MCF 10A (cell line): ENCODE measurements around the gene MPC1. TPM values are rescaled to one million over a fixed set of nuclear protein-coding genes. Genes with fewer than 3 reads are reported as not detected.

Experiments used
- BruUV-seq: library from RNA; stranded (reverse); fragments of 400-500 nt; replicated peaks from 2 replicates; lab custom pipeline; 2021; lab: Mats Ljungman, UMichigan
- CTCF ChIA-PET: fragments of 300-600 bp; sonication (Branson Sonifier 250); formaldehyde crosslinking; extraction: SDS; loops from one replicate; lab custom pipeline; 2021; ENCODE audit warnings: antibody characterized with exemption, inconsistent platforms; lab: Yijun Ruan, JAX
- POLR2A ChIA-PET: fragments of 300-600, 350-650 bp; sonication (Branson Sonifier 250); formaldehyde crosslinking; extraction: SDS; loops from one replicate; lab custom pipeline; 2020; ENCODE audit warnings: antibody characterized with exemption, inconsistent platforms; lab: Yijun Ruan, JAX
- DNase-seq: peaks from one replicate; pipeline ENCODE4 v3.0.0-alpha.2; 2018; ENCODE audit not compliant: unreplicated experiment
- H3K27ac Mint-ChIP-seq: one replicate; pipeline ENCODE4 v1.8.0; 2022; ENCODE audit warnings: mild to moderate bottlenecking, low read depth, mixed read lengths; ENCODE audit not compliant: unreplicated experiment
- H3K27me3 Mint-ChIP-seq: one replicate; pipeline ENCODE4 v1.8.0; 2022; ENCODE audit warnings: mixed read lengths; ENCODE audit not compliant: insufficient read depth, unreplicated experiment
- H3K36me3 Mint-ChIP-seq: one replicate; pipeline ENCODE4 v1.8.0; 2022; ENCODE audit warnings: mild to moderate bottlenecking, moderate library complexity, mixed read lengths; ENCODE audit not compliant: insufficient read depth, unreplicated experiment
- H3K4me1 Mint-ChIP-seq: one replicate; pipeline ENCODE4 v1.8.0; 2022; ENCODE audit warnings: mixed read lengths; ENCODE audit not compliant: insufficient read depth, unreplicated experiment
- H3K4me3 Mint-ChIP-seq: one replicate; pipeline ENCODE4 v1.8.0; 2022; ENCODE audit warnings: mild to moderate bottlenecking, moderate library complexity, mixed read lengths; ENCODE audit not compliant: unreplicated experiment
- H3K9me3 Mint-ChIP-seq: one replicate; pipeline ENCODE4 v1.8.0; 2022; ENCODE audit warnings: mixed read lengths; ENCODE audit not compliant: unreplicated experiment
- CTCF ChIP-seq: fragments of 200-600 bp; IDR thresholded peaks from one replicate; pipeline ENCODE4 v1.8.0; 2022; ENCODE audit warnings: antibody characterized with exemption, mild to moderate bottlenecking; ENCODE audit not compliant: unreplicated experiment
- intact Hi-C: fragments of 100-400 bp; cut with micrococcal nuclease; formaldehyde crosslinking; loops from 2 replicates; pipeline ENCODE4 v1.14.1; 2022
- total RNA-seq: library from RNA; stranded (reverse); gene quantifications from 2 replicates; pipeline ENCODE4 v1.2.3, GENCODE V29; 2022

The MPC1 gene
- total RNA-seq, 1 experiment from 2014 or later: 33.1 TPM

DNA sequence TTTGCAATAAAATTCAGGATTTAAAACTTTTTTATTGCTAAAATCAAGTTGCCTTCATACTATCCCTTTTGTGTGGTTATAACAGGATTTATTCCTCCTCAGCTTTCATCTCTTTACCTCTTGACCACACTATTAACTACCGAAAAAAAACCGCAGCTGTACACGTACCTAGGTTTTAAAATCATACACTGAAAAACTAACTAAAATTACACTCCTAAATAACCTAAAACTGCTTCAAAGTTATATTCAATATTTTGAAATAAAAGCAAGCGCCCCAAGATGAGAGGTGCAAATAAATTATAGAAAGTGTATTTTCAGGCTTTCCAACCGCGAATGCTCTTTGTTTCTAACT, 1.4 kb downstream of the MPC1 start:
- no peak for DNase-seq
- ChIA-PET CTCF (interaction anchor here (0.6 to 4.2 kb wide), 24 partner anchors 8 to 268 kb away, joined by 3 to 57 read pairs (median 4); partner anchors contain the start of gene SFT2D1), POLR2A (interaction anchor here (0.7 to 4.6 kb wide), 27 partner anchors 9 to 1450 kb away, joined by 3 to 42 read pairs (median 3); partner anchors contain the start of gene SFT2D1)
- BruUV-seq: TSS peak; percentile 47
- no peaks in the 10 kb centered on the region for H3K4me1 Mint-ChIP-seq
- H3K36me3 Mint-ChIP-seq: no peaks in the 10 kb centered on the region
- no peaks in the 10 kb centered on the region for H3K9me3 Mint-ChIP-seq
- intact Hi-C loops: loop anchor here (1.0 to 5.0 kb wide), 3 partner anchors 39 to 224 kb away; partner anchors contain the start of gene SFT2D1
- H3K27ac Mint-ChIP-seq: peak overlapping the region; percentile 74
- H3K27me3 Mint-ChIP-seq: no peaks in the 10 kb centered on the region
- H3K4me3 Mint-ChIP-seq: peak overlapping the region; percentile 85
- TF ChIP-seq CTCF: no peak

- Mint-ChIP-seq H3K27me3 (no peaks in the 10 kb centered on the region), H3K36me3 (no peaks in the 10 kb centered on the region), H3K27ac (no peak overlapping the region), H3K4me1 (no peaks in the 10 kb centered on the region), H3K9me3 (no peaks in the 10 kb centered on the region), H3K4me3 (no peak overlapping the region)
- no peak for DNase-seq
- no peak for TF ChIP-seq CTCF
- CTCF ChIA-PET: interaction anchor here (1.0 to 4.2 kb wide), 6 partner anchors 18 to 108 kb away, joined by 3 to 57 read pairs (median 10); partner anchors contain the start of gene SFT2D1
- no TSS peak for BruUV-seq
- intact Hi-C loops: loop anchor here (5.0 kb wide), 1 partner anchor 222 kb away; no protein-coding TSS in a partner anchor
- POLR2A ChIA-PET: interaction anchor here (0.7 to 4.6 kb wide), 6 partner anchors 12 to 102 kb away, joined by 3 to 42 read pairs (median 4); partner anchors contain the start of gene SFT2D1
These were observed 2.9 kb downstream of the MPC1 start for GRCh38 chr6:166379800-166380199.

- Mint-ChIP-seq H3K36me3 (no peaks in the 10 kb centered on the region), H3K4me3 (no peak overlapping the region), H3K27ac (no peak overlapping the region), H3K4me1 (no peaks in the 10 kb centered on the region), H3K27me3 (no peaks in the 10 kb centered on the region), H3K9me3 (no peaks in the 10 kb centered on the region)
- BruUV-seq: no TSS peak
- intact Hi-C loops: no loop called here
- no peak for TF ChIP-seq CTCF
- no peak for DNase-seq
- POLR2A ChIA-PET: interaction anchor here (0.7 to 4.6 kb wide), 5 partner anchors 19 to 102 kb away, joined by 3 to 42 read pairs (median 4); partner anchors contain the start of gene SFT2D1
- CTCF ChIA-PET: interaction anchor here (0.8 to 4.2 kb wide), 7 partner anchors 18 to 103 kb away, joined by 3 to 57 read pairs (median 5); partner anchors contain the start of gene SFT2D1
These were observed 3.6 kb downstream of the MPC1 start for GRCh38 chr6:166379103-166379586.

DNA sequence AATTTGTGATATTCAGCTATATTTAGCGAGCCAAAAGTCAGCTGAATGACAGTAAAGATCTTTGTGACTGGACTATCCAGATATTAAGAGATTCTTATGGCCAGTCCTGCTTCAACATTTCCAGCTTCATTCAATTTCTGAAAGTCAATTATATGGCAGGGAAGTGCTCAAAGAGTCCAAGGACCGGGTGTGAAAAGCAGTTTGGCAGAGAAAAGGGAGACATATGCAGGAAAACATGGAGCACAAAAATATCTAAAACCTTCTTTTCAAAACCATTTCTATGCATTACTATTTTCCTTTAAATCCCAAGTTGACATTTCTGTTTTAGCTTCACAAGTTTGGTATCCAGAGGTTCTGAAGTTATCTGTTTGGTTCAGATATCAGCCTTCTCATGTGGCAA, 5.0 kb downstream of the MPC1 start:
- intact Hi-C loops: no loop called here
- Mint-ChIP-seq H3K36me3 (no peaks in the 10 kb centered on the region), H3K4me3 (no peak overlapping the region), H3K4me1 (no peaks in the 10 kb centered on the region), H3K27me3 (no peaks in the 10 kb centered on the region), H3K27ac (no peak overlapping the region), H3K9me3 (no peaks in the 10 kb centered on the region)
- no TSS peak for BruUV-seq
- ChIA-PET POLR2A (interaction anchor here (0.6 to 4.6 kb wide), 4 partner anchors 11 to 98 kb away, joined by 3 to 42 read pairs (median 5); no protein-coding TSS in a partner anchor), CTCF (interaction anchor here (1.2 to 3.7 kb wide), 3 partner anchors 16 to 27 kb away, joined by 4 to 23 read pairs (median 14); no protein-coding TSS in a partner anchor)
- DNase-seq: no peak
- no peak for TF ChIP-seq CTCF
